KMS-11 (cell line): ENCODE data around the gene TRAF7.

Experiments used
- H2AFZ ChIP-seq: fragments of 200-600 bp; sonication (generic); 2 replicates; pipeline ENCODE4 v1.6.1; 2016; ENCODE audit warnings: antibody characterized with exemption, mixed run types, low read depth
- H3K27ac ChIP-seq: fragments of 200-600 bp; sonication (generic); 2 replicates; pipeline ENCODE4 v1.6.1; 2016; ENCODE audit warnings: mild to moderate bottlenecking, mixed run types
- H3K27me3 ChIP-seq: fragments of 200-600 bp; sonication (generic); 2 replicates; pipeline ENCODE4 v1.6.1; 2017; ENCODE audit warnings: mild to moderate bottlenecking, low read depth, mixed run types, moderate library complexity; ENCODE audit not compliant: insufficient read depth
- H3K36me3 ChIP-seq: fragments of 200-600 bp; sonication (generic); 2 replicates; pipeline ENCODE4 v1.6.1; 2017; ENCODE audit warnings: mild to moderate bottlenecking, mixed run types; ENCODE audit not compliant: insufficient read depth
- H3K4me1 ChIP-seq: fragments of 200-600 bp; sonication (generic); 2 replicates; pipeline ENCODE4 v1.6.1; 2016; ENCODE audit warnings: mild to moderate bottlenecking, low read depth, mixed run types; ENCODE audit not compliant: poor library complexity, severe bottlenecking
- H3K4me2 ChIP-seq: fragments of 200-600 bp; sonication (generic); 2 replicates; pipeline ENCODE4 v1.7.0; 2016; ENCODE audit warnings: mild to moderate bottlenecking, mixed run types
- H3K4me3 ChIP-seq: fragments of 200-600 bp; sonication (generic); IDR thresholded peaks from 2 replicates; pipeline ENCODE4 v1.6.1; 2017; ENCODE audit warnings: low read depth, low read length, mixed read lengths; ENCODE audit not compliant: insufficient read depth
- H3K79me2 ChIP-seq: fragments of 200-600 bp; sonication (generic); 2 replicates; pipeline ENCODE4 v1.6.1; 2016; ENCODE audit warnings: low read depth, mixed run types; ENCODE audit not compliant: insufficient read depth
- H3K9ac ChIP-seq: fragments of 200-600 bp; sonication (generic); 2 replicates; pipeline ENCODE4 v1.6.1; 2016; ENCODE audit warnings: mild to moderate bottlenecking, mixed run types
- H4K20me1 ChIP-seq: fragments of 200-600 bp; sonication (generic); 2 replicates; pipeline ENCODE4 v1.6.1; 2016; ENCODE audit warnings: mild to moderate bottlenecking, mixed run types; ENCODE audit not compliant: insufficient read depth
- TF ChIP-seq, protein P1 (sequence below): fragments of 200-600 bp; sonication (generic); conservative IDR thresholded peaks from 2 replicates; pipeline ENCODE4 v1.6.1; 2017; ENCODE audit warnings: low read depth, mild to moderate bottlenecking, antibody characterized with exemption, low read length, moderate library complexity, mixed read lengths

Gene TRAF7

GRCh38 chr16:2155977-2156848 lies 631 bp downstream of the TRAF7 start:
- H3K27me3 ChIP-seq = no peaks in the 10 kb centered on the region
- peaks cover 28% of the 10 kb centered on the region for H4K20me1 ChIP-seq
- peak overlapping the region; percentile 56 for H3K4me3 ChIP-seq
- TF ChIP-seq, protein P1, sequence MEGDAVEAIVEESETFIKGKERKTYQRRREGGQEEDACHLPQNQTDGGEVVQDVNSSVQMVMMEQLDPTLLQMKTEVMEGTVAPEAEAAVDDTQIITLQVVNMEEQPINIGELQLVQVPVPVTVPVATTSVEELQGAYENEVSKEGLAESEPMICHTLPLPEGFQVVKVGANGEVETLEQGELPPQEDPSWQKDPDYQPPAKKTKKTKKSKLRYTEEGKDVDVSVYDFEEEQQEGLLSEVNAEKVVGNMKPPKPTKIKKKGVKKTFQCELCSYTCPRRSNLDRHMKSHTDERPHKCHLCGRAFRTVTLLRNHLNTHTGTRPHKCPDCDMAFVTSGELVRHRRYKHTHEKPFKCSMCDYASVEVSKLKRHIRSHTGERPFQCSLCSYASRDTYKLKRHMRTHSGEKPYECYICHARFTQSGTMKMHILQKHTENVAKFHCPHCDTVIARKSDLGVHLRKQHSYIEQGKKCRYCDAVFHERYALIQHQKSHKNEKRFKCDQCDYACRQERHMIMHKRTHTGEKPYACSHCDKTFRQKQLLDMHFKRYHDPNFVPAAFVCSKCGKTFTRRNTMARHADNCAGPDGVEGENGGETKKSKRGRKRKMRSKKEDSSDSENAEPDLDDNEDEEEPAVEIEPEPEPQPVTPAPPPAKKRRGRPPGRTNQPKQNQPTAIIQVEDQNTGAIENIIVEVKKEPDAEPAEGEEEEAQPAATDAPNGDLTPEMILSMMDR = no peak
- H3K4me2 ChIP-seq = peak overlapping the region; percentile 100
- peak overlapping the region; percentile 5; the same call in 1 of the 2 replicates for H3K27ac ChIP-seq
- peaks cover 69% of the 10 kb centered on the region for H3K79me2 ChIP-seq
- H3K9ac ChIP-seq = peak overlapping the region; percentile 69
- H3K36me3 ChIP-seq = peaks cover 7% of the 10 kb centered on the region; the same call in 1 of the 2 replicates
- peaks cover 41% of the 10 kb centered on the region for H3K4me1 ChIP-seq
- H2AFZ ChIP-seq = no peak overlapping the region

DNA sequence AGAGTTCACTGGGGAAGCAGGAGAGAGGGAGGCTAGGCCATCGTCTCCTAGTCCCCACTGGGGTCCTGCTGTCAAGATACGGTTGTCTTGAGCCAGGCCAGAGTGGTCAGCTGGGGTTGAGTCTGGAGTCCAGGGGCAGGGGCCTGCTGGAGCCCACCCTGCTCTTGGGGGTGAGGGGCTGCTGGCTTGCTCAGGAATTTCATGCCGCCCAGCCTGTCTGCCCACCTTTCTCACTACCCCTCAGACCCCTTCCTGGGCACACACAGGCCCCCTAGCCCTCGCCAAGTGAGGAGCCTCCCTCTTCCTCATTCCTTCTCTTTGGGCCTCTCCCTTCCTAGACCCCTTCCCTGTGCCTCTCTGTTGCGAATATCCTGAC lies 1.3 kb downstream of the TRAF7 start:
- H2AFZ ChIP-seq = no peak overlapping the region
- no peak overlapping the region; the same call in 1 of the 2 replicates for H3K9ac ChIP-seq
- peaks cover 35% of the 10 kb centered on the region for H3K4me1 ChIP-seq
- TF ChIP-seq, protein P1 = no peak
- H3K4me2 ChIP-seq = peak overlapping the region; percentile 100
- peaks cover 76% of the 10 kb centered on the region for H3K79me2 ChIP-seq
- H4K20me1 ChIP-seq = peaks cover 23% of the 10 kb centered on the region; the same call in 1 of the 2 replicates
- no peaks in the 10 kb centered on the region for H3K27me3 ChIP-seq
- H3K27ac ChIP-seq = no peak overlapping the region
- peak overlapping the region; percentile 56 for H3K4me3 ChIP-seq
- H3K36me3 ChIP-seq = peaks cover 7% of the 10 kb centered on the region; the same call in 1 of the 2 replicates

DNA sequence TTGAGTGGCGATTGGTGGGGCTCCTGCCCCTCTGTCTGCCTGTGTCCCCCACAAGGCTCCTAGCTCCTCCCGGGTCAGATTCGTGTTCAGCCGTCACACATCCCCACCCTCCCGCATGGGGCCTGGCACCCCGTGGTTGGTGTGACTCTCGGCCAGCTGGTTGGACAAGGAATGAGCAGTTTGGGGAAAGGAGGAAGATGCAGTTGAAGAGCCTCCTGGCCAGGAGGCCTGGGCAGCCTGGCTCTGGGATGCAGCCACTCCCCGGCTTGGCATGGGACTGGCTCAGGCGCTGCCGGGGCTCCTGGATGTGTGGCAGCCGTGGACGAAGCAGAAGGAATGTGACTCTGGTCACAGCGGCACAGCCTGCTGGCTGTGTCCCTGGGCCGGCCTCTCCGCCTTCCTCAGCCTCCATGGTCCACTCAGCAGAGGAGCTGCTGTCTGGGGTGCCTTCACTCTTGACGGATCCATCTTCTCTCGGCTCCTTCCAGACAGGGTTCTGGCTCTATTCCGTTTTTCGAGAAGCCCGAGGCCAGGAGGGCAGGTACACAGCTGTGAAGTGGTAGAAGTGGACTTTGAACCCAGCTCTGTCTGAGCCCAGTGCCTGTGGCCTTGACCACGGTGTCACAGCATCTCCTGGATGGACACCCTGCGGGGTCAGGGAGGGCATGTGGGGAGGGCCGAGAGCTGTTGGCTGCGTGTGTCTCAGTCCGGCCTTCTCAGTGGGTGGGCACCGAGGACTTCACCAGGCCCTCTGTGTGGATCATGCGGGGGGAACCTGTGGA lies 2.1 kb downstream of the TRAF7 start:
- H3K79me2 ChIP-seq = peaks cover 84% of the 10 kb centered on the region
- no peak overlapping the region for H3K4me3 ChIP-seq
- peaks cover 27% of the 10 kb centered on the region for H3K4me1 ChIP-seq
- H3K36me3 ChIP-seq = peaks cover 7% of the 10 kb centered on the region; the same call in 1 of the 2 replicates
- H3K4me2 ChIP-seq = peak overlapping the region; percentile 100; the same call in 1 of the 2 replicates
- TF ChIP-seq, protein P1 = no peak
- no peaks in the 10 kb centered on the region for H3K27me3 ChIP-seq
- H3K27ac ChIP-seq = no peak overlapping the region
- H3K9ac ChIP-seq = no peak overlapping the region; the same call in 1 of the 2 replicates
- H4K20me1 ChIP-seq = peaks cover 15% of the 10 kb centered on the region; the same call in 1 of the 2 replicates
- H2AFZ ChIP-seq = no peak overlapping the region

DNA sequence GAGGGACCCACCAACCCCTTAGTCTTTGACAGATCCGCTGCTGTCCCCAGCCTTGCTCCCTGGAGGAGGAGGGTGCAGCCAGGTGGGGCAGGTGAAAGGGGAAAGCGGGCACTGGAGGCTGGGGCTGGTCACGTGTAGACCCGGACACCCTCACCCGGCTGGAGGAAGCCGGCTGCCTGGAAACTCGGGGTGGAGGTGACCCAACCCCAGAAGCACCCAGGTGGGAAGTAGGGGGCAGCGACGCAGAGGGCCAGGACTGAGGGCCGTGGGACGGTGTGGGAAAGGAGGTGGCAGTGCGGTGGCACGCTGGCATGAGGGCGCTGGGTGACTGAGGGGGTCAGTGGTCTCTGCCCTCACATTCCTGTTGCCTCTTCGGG lies 2.7 kb downstream of the TRAF7 start:
- H2AFZ ChIP-seq = no peak overlapping the region
- TF ChIP-seq, protein P1 = no peak
- no peaks in the 10 kb centered on the region for H3K27me3 ChIP-seq
- peaks cover 10% of the 10 kb centered on the region; the same call in 1 of the 2 replicates for H4K20me1 ChIP-seq
- peaks cover 83% of the 10 kb centered on the region for H3K79me2 ChIP-seq
- no peak overlapping the region for H3K27ac ChIP-seq
- peaks cover 21% of the 10 kb centered on the region for H3K4me1 ChIP-seq
- no peak overlapping the region for H3K9ac ChIP-seq
- H3K4me2 ChIP-seq = no peak overlapping the region
- peaks cover 7% of the 10 kb centered on the region; the same call in 1 of the 2 replicates for H3K36me3 ChIP-seq
- H3K4me3 ChIP-seq = no peak overlapping the region
